CD4-positive, alpha-beta T cell treated with Interleukin-6 at 100 ng/mL for 8 hours (primary cell): ENCODE results near the gene AJUBA.

Source experiments
- DNase-seq: peaks from one replicate; pipeline ENCODE4 v3.0.0-alpha.2; 2020; ENCODE audit warnings: mixed read lengths, low spot score

AJUBA gene

GRCh38 chr14:22935156-22935555 lies 47.2 kb downstream of the AJUBA start:
- no peak for DNase-seq

GRCh38 chr14:22932146-22932545 lies 50.2 kb downstream of the AJUBA start:
- DNase-seq, result no peak

- DNase-seq, result no peak
These were observed 52.4 kb downstream of the AJUBA start for GRCh38 chr14:22929961-22930364.

- DNase-seq, result peak; percentile 99
These were observed 53.0 kb downstream of the AJUBA start, which contains the start of gene PRMT5 for GRCh38 chr14:22929104-22929960. PRMT5 (minus strand) TSS chr14:22929376; CDS start chr14:22929361, 15 bp downstream.

- DNase-seq, result no peak
These were observed 53.9 kb downstream of the AJUBA start for GRCh38 chr14:22928237-22929103.

GRCh38 chr14:22926316-22926715 lies 56.0 kb downstream of the AJUBA start:
- DNase-seq, result no peak

- DNase-seq, result no peak
These were observed 56.8 kb downstream of the AJUBA start for GRCh38 chr14:22925513-22925912.

- DNase-seq, result no peak
These were observed 58.6 kb downstream of the AJUBA start for GRCh38 chr14:22923746-22924145.

GRCh38 chr14:22922294-22922693 lies 60.1 kb downstream of the AJUBA start:
- DNase-seq, result no peak
